ENCODE measurements around the gene BDP1.
"Not testable (repeated sequence)": the region's sequence is repeated elsewhere in the genome, so short reads cannot be mapped to it uniquely, and the experiment has no call there.

BDP1 gene

DNA sequence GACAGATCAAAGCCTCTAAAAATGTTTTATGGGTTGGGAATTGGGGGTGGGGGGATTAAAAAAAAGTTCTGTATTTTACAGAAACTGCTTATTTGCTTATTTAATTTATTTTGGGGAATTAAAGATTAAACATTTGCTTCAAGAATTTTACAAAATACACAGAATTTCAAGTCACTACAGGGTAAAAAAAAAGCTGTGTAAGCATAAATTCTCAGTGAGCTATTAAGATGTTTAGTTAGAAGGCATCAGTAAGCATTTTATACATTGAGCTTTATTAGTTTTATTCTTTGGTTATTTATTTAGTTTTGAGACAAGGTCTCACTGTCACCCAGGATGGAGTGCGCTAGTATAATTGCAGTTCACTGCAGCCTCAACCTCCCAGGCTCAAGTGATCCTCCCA, 5.2 kb downstream of the BDP1 start:
- no peak for DNase-seq (ENCODE audit: low spot score)

DNA sequence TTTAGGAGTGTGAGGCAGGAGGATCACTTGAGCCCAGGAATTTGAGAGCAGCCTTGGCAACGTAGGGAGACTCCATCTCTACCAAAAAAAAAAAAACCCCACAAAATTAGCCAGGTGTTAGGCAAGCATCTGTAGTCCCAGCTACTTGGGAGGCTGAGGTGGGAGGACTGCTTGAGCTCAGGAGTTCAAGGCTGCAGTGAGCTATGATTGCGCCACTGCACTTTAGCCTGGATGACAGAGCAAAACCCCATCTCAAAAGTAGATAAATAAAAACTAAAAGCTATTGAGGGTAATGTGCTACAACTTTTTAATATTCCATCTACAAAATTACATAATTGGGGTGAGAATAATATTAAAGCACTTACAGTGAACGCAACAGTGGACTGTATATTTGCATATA, 5.9 kb downstream of the BDP1 start:
- no peak for DNase-seq (ENCODE audit: low spot score)

DNA sequence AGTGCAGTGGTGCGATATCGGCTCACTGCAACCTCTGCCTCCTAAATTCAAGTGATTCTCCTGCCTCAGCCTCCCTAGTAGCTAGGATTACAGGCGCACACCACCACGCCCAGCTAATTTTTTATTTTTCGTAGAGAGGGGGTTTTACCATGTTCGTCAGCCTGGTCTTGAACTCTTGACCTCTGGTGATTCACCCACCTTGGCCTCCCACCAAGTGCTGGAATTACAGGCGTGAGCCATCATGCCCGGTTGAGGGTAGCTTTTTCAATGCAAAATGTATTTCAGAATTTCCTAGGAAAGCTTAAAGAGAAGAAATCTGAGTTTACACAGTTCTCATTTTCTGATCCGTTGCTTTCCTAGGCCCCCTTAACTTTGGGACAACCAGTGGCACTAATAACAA, 15.7 kb downstream of the BDP1 start:
- no peak for DNase-seq (ENCODE audit: low spot score)

DNA sequence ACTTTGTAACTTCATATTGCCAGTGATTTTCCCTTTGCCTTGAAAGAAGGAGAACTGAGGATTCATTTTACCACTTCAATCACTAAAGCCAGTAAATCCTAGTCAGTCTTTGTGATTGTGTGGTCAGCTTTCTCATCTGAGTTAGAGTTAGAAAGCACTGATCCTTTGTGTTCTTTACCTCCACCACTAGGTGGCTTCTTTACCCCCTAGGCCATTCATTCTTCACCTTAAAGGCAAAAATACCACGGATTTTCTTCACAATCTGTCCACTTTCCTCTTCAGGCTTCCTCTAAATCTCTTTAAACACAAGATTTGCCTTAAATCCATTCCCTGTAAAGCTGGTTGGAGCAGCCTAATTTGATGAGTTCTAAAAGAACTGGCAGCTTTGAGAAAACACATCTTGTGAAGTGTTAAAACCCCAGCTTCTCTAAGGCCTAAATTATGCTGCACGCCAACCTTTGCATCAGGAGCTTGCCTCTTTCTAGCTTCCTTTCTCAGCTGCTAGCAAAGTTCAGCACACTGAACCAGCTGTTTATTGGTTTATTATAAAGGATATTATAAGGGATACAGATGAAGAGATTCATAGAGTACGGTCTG, 20.4 kb downstream of the BDP1 start:
- peak; percentile 32 for DNase-seq (ENCODE audit: low spot score)

DNA sequence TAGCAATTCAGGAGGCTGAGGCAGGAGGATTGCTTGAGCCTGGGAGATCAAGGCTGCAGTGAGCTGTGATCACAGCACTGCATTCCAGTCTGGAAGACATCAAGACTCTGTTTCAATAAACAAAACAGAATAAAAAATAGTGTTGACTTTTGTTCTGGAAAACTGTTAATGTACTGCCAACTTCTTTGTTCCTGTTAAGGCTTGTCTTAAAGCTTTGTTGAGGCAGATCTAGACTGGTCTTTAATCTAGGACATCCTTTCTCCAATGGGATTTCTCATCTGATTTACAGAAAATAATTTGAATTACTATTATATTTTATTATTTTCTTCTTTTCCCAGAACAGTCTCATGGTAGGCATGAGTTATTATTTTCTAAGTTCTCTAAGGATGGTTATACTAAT, 26.0 kb downstream of the BDP1 start:
- no peak for DNase-seq (ENCODE audit: low spot score)

DNA sequence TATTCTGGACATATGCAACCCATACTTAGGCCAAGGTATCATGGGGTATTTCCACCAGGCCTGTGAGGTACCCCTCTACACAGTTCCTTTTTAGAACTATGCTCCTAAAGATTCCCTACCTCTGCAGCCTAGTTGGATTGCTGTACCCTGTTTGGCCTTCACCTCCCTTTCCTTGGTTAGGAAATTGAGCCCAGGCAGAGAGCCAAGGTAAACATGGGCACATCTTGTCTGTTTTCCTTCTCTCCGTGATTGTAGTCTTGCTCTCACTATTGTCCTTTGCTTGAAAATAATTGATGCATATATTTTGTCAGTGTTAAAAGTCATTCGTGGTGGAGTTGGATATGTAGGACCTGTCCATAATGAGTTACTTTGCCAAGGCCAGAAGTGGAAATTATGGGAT, 26.7 kb downstream of the BDP1 start:
- no peak for DNase-seq (ENCODE audit: low spot score)

DNA sequence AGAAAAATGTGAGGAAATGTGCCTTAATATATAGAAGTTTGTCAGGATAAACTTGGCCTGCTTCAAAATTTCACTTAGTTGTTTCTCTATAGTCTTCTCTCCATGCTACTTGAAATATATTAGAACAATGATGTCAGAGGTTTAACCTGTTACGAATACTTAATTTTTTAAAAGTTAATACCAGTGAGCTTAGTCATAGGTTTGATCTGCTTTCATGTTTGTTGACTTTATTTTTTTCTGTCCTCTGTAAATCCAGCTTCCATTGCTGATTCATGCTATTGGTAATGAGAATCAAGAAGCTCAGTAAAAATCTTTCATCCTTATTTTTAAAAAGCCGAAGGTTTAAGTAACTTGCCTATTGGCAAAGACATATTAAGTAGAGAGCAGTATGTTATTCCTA, 27.9 kb downstream of the BDP1 start:
- peak; percentile 13 for DNase-seq (ENCODE audit: low spot score)

DNA sequence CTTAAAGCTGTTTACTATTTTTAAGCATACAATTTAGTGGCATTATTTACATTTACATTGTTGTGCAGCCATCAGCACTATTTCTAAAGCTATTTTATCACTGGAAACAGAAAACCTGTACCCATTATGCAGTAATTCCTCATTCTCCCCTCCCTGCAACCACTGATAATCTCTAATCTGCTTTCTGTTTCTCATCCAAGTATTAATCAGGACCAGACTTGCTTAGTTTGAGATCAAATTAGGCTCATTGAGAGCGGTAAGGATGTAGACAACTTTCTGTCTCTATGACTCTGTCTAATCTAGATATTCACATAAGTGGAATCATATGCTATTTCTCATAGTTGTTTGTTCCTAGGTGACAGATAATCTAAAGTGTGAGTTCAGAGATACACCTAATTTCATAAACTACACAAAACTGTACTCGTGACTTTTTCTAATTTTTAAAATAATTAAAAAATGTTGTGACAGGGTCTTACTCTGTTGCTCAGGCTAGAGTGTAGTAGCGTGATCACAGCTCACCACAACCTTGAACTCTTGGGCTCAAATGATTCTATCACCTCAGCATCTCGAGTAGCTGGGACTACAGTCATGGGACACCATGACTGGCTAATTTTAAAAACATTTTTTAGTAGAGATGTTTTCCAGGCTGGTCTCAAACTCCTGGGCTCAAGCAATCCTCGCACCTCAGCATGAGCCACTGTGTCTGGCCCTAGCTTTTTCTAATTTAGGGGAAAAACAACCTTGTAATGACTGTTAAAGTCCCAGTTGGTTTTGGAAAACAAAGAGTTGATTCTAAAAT, 37.6 kb downstream of the BDP1 start:
- DNase-seq (ENCODE audit: low spot score) = no peak

DNA sequence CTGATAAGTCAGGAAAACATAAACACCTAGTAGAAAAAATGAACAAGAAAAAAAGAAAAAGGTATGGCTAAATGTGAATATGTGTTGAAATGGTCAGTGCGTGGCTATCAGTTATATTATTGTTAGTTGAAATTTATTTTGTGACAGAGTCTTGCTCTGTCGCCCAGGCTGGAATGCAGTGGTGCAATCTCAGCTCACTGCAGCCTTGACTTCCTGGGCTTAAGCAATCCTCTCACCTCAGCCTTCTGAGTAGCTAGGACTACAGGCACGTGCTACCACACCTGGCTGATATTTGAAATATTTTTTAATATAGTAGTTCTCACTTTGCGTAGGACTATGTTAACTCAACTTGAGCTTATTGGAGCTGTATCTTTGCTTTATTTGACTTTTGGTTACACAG, 38.8 kb downstream of the BDP1 start:
- DNase-seq (ENCODE audit: low spot score) = not testable (repeated sequence)

DNA sequence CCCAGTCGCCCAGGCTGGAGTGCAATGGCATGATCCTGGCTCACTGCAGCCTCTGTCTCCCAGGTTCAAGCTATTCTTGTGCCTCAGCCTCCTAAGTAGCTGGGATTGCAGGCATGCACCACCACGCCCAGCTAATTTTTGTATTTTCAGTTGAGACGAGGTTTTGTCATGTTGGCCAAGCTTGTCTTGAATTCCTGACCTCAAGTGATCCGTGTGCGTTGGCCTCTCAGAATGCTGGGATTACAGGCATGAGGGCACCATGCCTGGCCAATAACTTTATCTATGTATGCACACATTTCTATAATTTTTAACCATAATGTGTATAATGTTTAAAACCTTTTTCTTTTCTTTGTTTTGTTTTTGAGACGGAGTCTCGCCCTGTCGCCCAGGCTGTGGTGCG, 43.3 kb downstream of the BDP1 start:
- not testable (repeated sequence) for DNase-seq (ENCODE audit: low spot score)

DNA sequence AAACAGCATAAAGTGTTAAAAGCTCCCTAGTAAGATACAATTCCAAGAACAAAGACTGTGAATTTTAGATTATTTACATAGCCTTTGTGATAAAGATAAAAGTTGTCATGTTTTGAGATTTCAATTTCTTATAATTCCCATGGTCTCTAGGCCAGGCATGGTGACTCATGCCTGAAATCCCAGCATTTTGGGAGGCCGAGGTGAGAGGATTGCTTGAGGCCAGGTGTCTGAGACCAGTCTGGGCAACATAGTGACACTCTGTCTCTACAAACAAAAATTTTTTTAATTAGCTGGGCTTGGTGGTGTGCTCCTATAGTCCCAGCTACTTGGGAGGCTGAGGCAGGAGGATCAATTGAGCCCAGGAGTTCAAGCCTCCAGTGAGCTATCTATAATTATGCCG, 48.1 kb downstream of the BDP1 start:
- DNase-seq (ENCODE audit: low spot score) = no peak

DNA sequence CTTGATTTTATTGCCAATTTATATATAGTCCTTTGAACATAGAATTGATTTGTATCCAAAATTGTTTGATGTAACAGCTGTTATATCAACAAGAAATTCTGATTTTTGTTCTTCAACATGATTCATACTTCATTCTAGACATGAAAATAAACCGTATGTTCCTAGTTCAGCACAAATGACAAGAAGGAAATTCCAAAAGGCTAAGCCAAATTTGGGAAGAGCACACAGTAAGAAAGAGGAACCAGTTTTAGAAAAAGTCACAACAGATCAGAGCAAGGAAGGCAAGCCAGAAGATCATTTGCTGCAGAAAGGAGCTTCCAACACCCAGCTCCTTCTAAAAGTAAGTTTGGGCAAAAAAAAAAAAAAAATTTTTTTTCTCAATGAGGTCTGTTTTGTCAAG, 66.7 kb downstream of the BDP1 start:
- DNase-seq (ENCODE audit: low spot score) = no peak

DNA sequence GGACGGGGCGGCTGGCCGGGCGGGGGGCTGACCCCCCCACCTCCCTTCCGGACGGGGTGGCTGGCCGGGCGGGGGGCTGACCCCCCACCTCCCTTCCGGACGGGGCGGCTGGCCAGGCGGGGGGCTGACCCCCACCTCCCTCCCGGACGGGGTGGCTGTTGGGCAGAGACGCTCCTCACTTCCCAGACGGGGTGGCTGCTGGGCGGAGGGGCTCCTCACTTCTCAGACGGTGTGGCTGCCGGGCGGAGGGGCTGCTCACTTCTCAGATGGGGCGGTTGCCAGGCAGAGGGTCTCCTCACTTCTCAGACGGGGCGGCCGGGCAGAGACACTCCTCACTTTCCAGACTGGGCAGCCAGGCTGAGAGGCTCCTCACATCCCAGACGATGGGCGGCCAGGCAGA, 70.2 kb downstream of the BDP1 start:
- not testable (repeated sequence) for DNase-seq (ENCODE audit: low spot score)

DNA sequence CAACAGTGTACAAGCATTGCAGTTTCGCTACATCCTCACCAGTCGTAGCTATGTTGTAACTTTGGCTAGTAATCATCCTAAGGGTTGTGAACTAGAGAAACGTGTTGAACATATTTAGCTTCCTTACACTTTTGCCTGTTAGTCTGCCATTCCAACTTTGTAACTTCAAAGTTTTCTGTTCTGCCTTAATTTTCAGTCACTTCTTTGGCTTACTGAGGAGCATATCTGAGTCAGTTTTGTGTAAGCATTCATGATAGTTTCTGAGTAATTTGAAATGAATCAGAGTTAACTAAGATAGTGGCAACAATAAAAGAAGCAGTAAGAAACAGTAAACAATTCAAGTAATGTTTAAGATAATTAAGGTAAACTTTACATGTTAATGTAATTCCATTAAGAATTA, 72.8 kb downstream of the BDP1 start:
- no peak for DNase-seq (ENCODE audit: low spot score)

DNA sequence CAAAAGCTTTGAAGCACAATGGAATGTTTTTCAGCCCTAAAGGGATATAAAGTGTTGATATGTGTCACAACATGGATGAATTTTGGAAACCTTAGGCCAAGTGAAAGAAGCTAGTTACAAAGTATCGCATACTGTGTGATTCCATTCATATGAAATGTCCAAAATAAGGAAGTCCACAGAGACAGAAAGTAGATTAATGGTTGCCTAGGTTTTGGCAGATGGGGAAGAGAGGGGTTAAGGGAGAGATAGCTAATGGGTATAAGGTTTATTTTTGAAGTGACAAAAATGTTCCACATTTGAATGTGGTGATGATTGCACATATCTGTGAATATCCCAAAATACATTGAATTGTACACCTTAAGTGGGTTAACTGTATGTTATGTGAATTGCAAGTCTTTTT, 74.2 kb downstream of the BDP1 start:
- DNase-seq (ENCODE audit: low spot score) = no peak

DNA sequence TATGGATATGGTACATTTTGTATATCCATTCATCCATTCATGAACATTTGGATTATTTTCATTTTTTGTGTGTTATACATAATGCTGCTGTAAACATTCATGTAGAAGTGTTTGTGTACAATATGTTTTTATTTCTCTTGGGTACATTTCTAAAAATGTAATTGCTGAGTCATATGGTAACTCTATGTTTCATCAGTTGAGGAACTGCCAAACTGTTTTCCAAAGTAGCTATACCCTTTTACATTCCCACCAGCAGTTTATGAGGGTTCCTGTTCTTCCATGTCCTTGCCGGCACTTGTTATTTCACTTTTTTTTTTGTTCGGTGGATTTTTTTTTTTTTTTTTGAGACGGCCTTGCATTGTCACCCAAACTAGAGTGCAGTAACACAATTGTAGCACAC, 77.7 kb downstream of the BDP1 start:
- no peak for DNase-seq (ENCODE audit: low spot score)

DNA sequence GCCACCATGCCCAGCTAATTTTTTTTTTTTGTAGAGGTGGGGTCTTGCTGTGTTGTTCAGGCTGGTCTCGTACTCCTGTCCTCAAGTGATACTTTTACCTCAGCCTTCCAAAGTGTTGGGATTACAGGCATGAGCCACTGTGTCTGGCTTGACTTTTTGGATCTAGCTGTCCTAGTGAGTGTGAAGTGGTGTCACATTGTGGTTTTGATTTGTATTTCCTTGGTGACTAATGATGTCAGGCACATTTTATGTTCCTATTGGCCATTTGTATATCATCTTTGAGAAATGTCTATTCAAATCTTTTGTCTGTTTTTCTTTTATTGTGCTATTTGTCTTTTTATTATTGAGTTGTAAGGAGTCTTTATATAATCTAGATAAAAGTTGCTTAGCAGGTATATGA, 78.2 kb downstream of the BDP1 start:
- DNase-seq (ENCODE audit: low spot score) = no peak

DNA sequence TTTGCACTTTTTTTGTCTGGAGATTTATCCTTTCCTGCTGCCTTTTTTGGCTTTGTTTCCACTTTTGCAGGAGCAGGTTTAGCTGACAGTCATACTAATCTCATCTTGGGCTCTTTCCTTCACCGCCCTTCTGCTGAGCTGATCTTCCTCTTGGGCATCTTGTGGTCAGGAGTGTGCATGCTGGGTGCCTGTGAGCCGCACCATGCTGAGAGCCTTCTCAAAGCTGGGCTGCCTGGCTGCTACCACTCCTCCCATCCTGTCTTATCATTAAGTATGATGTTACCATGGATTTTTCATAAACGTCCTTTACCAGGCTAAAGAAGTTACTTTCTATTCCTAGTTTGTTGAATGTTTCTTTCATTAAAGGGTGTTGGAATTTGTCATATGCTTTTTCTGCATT, 82.2 kb downstream of the BDP1 start:
- DNase-seq (ENCODE audit: low spot score) = no peak

DNA sequence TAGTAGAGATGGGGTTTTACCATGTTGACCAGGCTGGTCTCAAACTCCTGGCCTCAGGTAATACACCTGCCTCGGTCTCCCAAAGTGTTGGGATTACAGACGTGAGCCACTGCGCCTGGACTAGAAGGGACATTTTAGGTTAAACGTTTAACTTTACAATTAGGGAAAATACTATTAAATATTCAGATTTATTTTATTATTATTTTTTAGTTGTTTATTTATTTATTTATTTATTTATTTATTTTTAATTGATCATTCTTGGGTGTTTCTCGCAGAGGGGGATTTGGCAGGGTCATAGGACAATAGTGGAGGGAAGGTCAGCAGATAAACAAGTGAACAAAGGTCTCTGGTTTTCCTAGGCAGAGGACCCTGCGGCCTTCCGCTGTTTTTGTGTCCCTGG, 95.4 kb downstream of the BDP1 start:
- not testable (repeated sequence) for DNase-seq (ENCODE audit: low spot score)

DNA sequence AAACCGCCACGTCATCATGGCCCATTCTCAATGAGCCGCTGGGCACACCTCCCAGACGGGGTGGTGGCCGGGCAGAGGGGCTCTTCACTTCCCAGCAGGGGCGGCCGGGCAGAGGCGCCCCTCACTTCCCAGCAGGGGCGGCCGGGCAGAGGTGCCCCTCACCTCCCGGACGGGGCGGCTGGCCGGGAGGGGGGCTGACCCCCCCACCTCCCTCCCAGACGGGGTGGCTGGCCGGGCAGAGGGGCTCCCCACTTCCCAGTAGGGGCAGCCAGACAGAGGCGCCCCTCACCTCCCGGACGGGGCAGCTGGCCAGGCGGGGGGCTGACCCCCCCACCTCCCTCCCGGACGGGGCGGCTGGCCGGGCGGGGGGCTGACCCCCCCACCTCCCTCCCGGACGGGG, 96.1 kb downstream of the BDP1 start:
- not testable (repeated sequence) for DNase-seq (ENCODE audit: low spot score)

DNA sequence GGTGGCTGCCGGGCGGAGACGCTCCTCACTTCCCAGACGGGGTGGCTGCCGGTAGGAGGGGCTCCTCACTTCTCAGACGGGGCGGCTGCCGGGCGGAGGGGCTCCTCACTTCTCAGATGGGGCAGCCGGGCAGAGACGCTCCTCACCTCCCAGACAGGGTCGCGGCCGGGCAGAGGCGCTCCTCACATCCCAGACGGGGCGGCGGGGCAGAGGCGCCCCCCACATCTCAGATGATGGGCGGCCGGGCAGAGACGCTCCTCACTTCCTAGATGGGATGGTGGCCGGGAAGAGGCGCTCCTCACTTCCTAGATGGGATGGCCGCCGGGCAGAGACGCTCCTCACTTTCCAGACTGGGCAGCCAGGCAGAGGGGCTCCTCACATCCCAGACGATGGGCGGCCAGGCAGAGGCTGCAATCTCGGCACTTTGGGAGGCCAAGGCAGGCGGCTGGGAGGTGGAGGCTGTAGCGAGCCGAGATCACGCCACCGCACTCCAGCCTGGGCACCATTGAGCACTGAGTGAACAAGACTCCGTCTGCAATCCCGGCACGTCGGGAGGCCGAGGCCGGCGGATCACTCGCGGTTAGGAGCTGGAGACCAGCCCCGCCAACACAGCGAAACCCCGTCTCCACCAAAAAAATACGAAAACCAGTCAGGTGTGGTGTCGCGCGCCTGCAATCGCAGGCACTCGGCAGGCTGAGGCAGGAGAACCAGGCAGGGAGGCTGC, 96.7 kb downstream of the BDP1 start:
- not testable (repeated sequence) for DNase-seq (ENCODE audit: low spot score)

DNA sequence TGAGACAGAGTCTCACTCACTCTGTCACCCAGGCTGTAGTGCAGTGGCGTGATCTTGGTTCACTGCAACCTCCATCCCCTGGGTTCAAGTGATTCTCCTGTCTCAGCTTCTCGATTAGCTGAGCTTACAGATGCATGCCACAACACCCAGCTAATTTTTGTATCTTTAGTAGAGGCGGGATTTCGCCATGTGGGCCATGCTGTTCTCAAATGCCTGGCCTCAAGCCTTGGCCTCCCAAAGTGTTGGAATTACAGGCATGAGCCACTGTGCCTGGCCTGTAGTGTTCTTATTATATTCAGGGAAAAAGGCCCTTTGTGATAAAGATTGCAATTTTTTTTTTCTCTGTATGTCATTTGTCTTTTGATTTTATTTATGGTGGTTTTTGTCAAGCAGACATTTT, 107.7 kb downstream of the BDP1 start:
- DNase-seq (ENCODE audit: low spot score) = no peak

DNA sequence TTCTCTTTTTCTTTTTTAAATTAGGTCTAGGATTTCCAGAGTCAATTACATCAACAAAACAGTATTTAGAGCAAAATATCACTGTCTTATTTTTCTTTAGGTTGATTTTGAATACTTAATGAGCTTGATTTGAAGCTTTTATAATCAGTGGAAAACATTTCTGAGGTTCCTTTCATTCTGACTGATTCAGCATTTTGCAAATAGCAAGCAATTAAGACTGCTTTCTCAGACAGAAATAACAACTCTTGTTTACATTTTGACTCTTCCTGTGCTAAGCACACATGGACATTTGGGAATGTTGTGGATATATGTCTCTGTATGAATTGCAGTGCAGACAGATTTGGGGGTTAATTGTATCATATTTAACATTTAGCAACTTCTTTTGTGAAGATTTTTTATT, 109.4 kb downstream of the BDP1 start:
- DNase-seq (ENCODE audit: low spot score) = no peak

Measured in COLO829 (cell line).